Effector memory CD4-positive, alpha-beta T cell (primary cell): ENCODE measurements around the gene SV2B.

Source experiments
- DNase-seq, 3 donors: peaks; one replicate each; pipeline ENCODE4 v3.0.0-alpha.2; 2020
- H3K27ac ChIP-seq: 2 replicates; pipeline ENCODE4 v1.7.0; 2013; ENCODE audit warnings: mild to moderate bottlenecking, low read length, moderate library complexity; ENCODE audit not compliant: insufficient read depth, poor library complexity, severe bottlenecking
- H3K27me3 ChIP-seq: replicated peaks from 2 replicates; pipeline ENCODE4 v1.7.0; 2013; ENCODE audit warnings: mild to moderate bottlenecking, low read length; ENCODE audit not compliant: insufficient read depth, control insufficient read depth, poor library complexity, severe bottlenecking
- H3K36me3 ChIP-seq: 2 replicates; pipeline ENCODE4 v1.7.0; 2013; ENCODE audit warnings: mild to moderate bottlenecking, low read length, moderate library complexity; ENCODE audit not compliant: control insufficient read depth, insufficient read depth
- H3K4me1 ChIP-seq: 2 replicates; pipeline ENCODE4 v1.7.0; 2013; ENCODE audit warnings: low read length, mild to moderate bottlenecking; ENCODE audit not compliant: control insufficient read depth, insufficient read depth, poor library complexity, severe bottlenecking
- H3K4me3 ChIP-seq: 2 replicates; pipeline ENCODE4 v1.7.0; 2013; ENCODE audit warnings: low read length, low read depth, mild to moderate bottlenecking; ENCODE audit not compliant: insufficient read depth, poor library complexity, severe bottlenecking
- H3K9me3 ChIP-seq: 2 replicates; pipeline ENCODE4 v1.7.0; 2013; ENCODE audit warnings: mild to moderate bottlenecking, low read length, moderate library complexity; ENCODE audit not compliant: control insufficient read depth

The SV2B gene

GRCh38 chr15:91291673-91292072 is 191.6 kb downstream of the SV2B start:
- H3K27ac ChIP-seq = no peak overlapping the region
- H3K9me3 ChIP-seq = no peaks in the 10 kb centered on the region
- DNase-seq = no peak
- no peak overlapping the region for H3K4me3 ChIP-seq
- no peaks in the 10 kb centered on the region for H3K27me3 ChIP-seq
- H3K36me3 ChIP-seq = no peaks in the 10 kb centered on the region
- H3K4me1 ChIP-seq = no peaks in the 10 kb centered on the region

DNA sequence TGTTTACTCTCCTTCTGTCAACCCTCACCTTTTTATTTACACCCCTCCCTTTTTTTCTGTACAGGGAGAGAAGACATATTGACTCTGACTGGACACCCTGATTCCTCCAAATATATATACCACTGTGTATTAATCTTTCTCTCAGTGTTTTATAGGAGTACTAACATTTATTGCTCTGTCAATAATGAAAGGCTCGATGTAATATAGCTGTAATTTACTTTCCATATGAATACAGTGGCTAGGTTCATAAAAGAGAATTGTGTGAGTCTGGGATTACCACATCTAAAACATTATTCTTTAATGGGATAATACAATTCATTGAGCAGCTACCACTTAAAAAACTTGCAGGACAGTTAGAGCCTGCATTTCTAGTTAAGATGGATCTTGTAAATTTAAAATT is 194.3 kb downstream of the SV2B start:
- Histone ChIP-seq H3K27ac (no peak overlapping the region), H3K36me3 (no peaks in the 10 kb centered on the region), H3K4me3 (no peak overlapping the region), H3K9me3 (no peaks in the 10 kb centered on the region), H3K27me3 (no peaks in the 10 kb centered on the region), H3K4me1 (no peaks in the 10 kb centered on the region)
- DNase-seq = no peak

GRCh38 chr15:91294795-91295194 is 194.7 kb downstream of the SV2B start:
- H3K4me1 ChIP-seq = no peaks in the 10 kb centered on the region
- no peak overlapping the region for H3K4me3 ChIP-seq
- DNase-seq = no peak
- H3K9me3 ChIP-seq = no peaks in the 10 kb centered on the region
- H3K27ac ChIP-seq = no peak overlapping the region
- H3K36me3 ChIP-seq = no peaks in the 10 kb centered on the region
- no peaks in the 10 kb centered on the region for H3K27me3 ChIP-seq

DNA sequence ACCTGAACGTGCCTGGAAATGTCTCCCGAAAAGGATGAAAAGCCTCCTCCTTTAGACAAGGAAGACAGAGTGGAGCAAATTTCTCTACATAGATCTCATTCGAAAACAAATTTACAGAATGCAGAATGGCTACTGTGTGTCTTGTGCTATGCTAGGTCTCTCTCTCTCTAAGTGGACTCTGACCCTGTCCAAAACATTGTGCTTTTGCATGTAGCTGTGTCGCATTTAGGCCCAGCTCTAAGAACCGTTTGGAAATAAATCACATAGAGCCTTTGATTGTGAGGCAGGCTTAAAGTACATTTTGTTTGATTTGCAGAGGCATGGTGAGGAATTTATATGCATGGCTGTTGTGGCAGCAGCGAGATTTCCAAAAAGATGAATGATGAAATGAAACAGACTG is 198.0 kb downstream of the SV2B start:
- Histone ChIP-seq H3K36me3 (no peaks in the 10 kb centered on the region), H3K4me1 (peaks cover 6% of the 10 kb centered on the region), H3K9me3 (no peaks in the 10 kb centered on the region), H3K4me3 (no peak overlapping the region), H3K27me3 (no peaks in the 10 kb centered on the region), H3K27ac (no peak overlapping the region)
- DNase-seq = no peak

DNA sequence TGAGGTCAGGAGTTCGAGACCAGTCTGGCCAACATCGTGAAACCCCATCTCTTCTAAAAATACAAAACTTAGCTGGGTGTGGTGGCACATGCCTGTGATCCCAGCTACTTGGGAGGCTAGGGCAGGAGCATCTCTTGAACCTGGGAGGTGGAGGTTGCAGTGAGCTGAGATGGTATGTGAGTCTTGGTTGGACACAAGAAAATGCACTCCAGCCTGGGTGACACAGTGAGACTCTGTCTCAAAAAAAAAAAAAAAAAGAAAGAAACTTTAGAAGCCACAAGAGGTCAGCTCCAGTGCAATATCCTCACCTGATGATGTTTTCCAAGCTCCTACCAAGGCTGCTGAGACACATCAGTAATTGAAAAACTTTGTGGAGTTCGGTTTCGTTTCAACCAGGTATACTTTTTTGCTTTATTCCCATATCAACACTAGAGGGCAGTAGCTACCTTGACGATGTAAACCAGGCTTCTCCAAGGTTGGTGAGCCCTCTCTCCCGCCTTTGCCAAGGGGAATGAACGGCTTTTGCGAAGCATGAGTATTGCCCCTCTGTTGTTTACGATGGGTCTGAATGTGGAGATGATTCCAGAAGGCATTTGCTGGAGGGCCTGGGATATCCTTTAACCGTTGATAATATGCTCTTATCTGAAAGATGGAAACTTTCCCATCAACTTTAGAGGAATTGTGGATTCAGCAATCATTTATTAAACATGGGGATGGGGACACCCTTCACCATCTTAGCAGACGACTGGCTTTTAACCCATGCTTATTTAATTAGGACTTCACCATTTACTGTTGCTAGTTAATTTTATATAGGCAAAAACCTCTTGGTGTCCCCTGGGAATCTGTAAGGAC is 202.8 kb downstream of the SV2B start:
- no peaks in the 10 kb centered on the region for H3K36me3 ChIP-seq
- H3K27ac ChIP-seq = no peak overlapping the region
- no peak overlapping the region for H3K4me3 ChIP-seq
- peaks cover 13% of the 10 kb centered on the region for H3K4me1 ChIP-seq
- no peaks in the 10 kb centered on the region for H3K9me3 ChIP-seq
- no peaks in the 10 kb centered on the region for H3K27me3 ChIP-seq
- DNase-seq = no peak

GRCh38 chr15:91304210-91304609 is 204.2 kb downstream of the SV2B start:
- Histone ChIP-seq H3K27ac (no peak overlapping the region), H3K4me3 (no peak overlapping the region), H3K27me3 (no peaks in the 10 kb centered on the region), H3K4me1 (peaks cover 24% of the 10 kb centered on the region), H3K36me3 (no peaks in the 10 kb centered on the region), H3K9me3 (no peaks in the 10 kb centered on the region)
- DNase-seq = no peak

- Histone ChIP-seq H3K4me1 (peaks cover 30% of the 10 kb centered on the region), H3K4me3 (no peak overlapping the region)
Measured at GRCh38 chr15:91304786-91305185, 204.7 kb downstream of the SV2B start.

GRCh38 chr15:91306144-91306543 is 206.1 kb downstream of the SV2B start:
- no peak for DNase-seq
- no peak overlapping the region for H3K27ac ChIP-seq
- no peaks in the 10 kb centered on the region for H3K36me3 ChIP-seq
- no peaks in the 10 kb centered on the region for H3K27me3 ChIP-seq
- H3K9me3 ChIP-seq = no peaks in the 10 kb centered on the region
- H3K4me1 ChIP-seq = peaks cover 32% of the 10 kb centered on the region
- no peak overlapping the region for H3K4me3 ChIP-seq

More at GRCh38 chr15:91304786-91305185, 204.7 kb downstream of the SV2B start:
- Histone ChIP-seq H3K27me3 (no peaks in the 10 kb centered on the region), H3K27ac (no peak overlapping the region), H3K36me3 (no peaks in the 10 kb centered on the region), H3K9me3 (no peaks in the 10 kb centered on the region)
- no peak for DNase-seq

DNA sequence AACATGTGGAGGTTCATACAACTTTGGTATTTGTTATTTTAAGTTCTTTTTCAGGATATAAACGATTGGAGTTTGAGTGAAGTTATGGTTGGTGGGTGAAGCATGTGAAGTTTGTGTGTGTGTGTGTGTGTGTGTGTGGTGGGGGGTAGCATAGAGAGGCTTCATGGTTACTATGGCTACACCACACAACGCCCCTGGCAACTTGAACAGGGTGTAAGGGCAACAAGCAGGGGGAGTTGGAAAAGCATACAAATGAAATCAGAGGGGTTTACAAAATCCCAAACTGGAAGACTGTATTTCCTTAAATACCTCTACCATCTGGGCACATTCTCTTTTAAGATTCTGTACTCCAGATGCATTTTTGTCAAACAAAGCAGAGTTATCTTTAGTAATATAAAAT is 207.5 kb downstream of the SV2B start:
- no peak for DNase-seq
- no peak overlapping the region for H3K27ac ChIP-seq
- no peaks in the 10 kb centered on the region for H3K27me3 ChIP-seq
- no peaks in the 10 kb centered on the region for H3K9me3 ChIP-seq
- H3K4me1 ChIP-seq = peaks cover 44% of the 10 kb centered on the region
- no peaks in the 10 kb centered on the region for H3K36me3 ChIP-seq
- H3K4me3 ChIP-seq = no peak overlapping the region

DNA sequence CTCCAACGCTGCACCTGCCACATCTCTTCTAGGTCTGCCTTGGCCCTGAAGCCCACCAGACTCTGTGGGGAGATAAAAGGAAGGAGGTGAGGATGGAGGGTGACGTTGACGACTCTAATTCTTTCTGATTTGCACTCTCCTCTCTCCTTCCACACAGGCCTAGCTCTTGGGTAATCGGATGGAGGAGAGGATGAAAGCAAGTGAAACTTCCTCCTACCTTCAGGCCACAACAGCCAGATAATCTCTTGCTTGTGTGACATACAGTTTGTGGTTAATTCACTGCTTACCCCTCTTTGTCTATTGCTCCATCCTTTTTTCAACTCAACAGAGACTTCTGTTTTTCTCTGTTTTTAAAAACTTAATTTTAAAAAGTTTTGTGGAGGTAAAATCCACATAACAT is 208.1 kb downstream of the SV2B start:
- H3K27me3 ChIP-seq = no peaks in the 10 kb centered on the region
- no peak overlapping the region for H3K4me3 ChIP-seq
- H3K36me3 ChIP-seq = no peaks in the 10 kb centered on the region
- no peaks in the 10 kb centered on the region for H3K9me3 ChIP-seq
- H3K27ac ChIP-seq = no peak overlapping the region
- DNase-seq = no peak
- peaks cover 44% of the 10 kb centered on the region for H3K4me1 ChIP-seq
